ENCODE measurements around the gene PIP5K1B. TPM values are rescaled to one million over a fixed set of nuclear protein-coding genes. Genes with fewer than 3 reads are reported as not detected.

PIP5K1B gene
- total RNA-seq, 1 experiment from 2014 or later = 0.20 TPM

DNA sequence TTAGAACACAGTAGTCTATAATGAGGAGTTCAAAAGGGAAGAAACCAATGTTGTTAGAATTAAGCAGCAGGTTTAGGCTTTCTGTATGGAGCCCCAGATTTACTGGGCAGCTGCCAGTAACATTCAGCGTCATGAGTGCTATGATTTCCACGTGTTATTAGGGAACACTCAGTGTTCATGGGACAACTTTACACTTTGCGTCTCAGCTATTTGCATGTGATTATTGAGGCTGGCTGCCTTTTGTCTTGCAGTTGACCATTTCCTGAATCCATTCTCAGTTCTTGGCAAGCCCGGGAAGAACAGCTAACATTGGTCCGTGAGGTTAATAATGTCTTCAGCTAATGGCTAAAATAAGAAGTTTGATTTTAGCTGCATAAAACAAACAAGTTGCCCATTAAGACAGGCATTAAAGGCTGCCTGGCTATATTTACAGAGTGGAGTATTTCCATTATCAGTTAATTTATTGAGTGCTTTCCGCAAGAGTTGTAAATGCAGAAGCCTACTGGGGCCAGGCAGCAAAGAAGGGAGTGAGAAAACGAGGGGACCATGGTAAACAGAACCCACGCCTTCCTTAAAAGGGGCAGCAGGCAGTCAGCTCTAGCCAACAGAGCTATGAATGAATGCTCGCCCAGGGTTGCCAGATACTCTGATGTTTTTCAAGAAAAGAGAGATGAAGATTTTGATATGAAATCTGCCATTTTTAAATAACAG lies 120.9 kb downstream of the PIP5K1B start:
- Histone ChIP-seq H3K9ac (ENCODE audit: low read length) (no peak overlapping the region), H2AFZ (ENCODE audit: low read depth, low read length, poor library complexity, severe bottlenecking) (no peak overlapping the region), H3K4me3 (replicated peaks in 1 of 2; ENCODE audit: low read depth in 1 of 2, low read length in 2 of 2) (no peak overlapping the region), H3K27ac (ENCODE audit: low read depth, low read length) (no peak overlapping the region), H3K36me3 (ENCODE audit: control insufficient read depth in 1 of 2, insufficient read depth in 2 of 2, low read length in 2 of 2) (no peaks in the 10 kb centered on the region), H3K79me2 (ENCODE audit: insufficient read depth, low read length) (no peaks in the 10 kb centered on the region), H3K4me1 (ENCODE audit: control insufficient read depth in 1 of 2, insufficient read depth in 2 of 2, low read length in 2 of 2) (no peaks in the 10 kb centered on the region), H3K9me3 (ENCODE audit: control insufficient read depth in 1 of 2, insufficient read depth in 1 of 2, low read depth in 1 of 2, low read length in 2 of 2) (no peaks in the 10 kb centered on the region), H3K9me2 (ENCODE audit: insufficient read depth) (no peaks in the 10 kb centered on the region), H3K4me2 (ENCODE audit: low read length) (no peak overlapping the region), H3K27me3 (ENCODE audit: insufficient read depth, low read length) (peaks cover 18% of the 10 kb centered on the region), H4K20me1 (ENCODE audit: insufficient read depth) (no peaks in the 10 kb centered on the region)
- no peak for DNase-seq (ENCODE audit: low read depth, low spot score)
- ChIA-PET POLR2A (no interaction called here), CTCF (no interaction called here), RAD21 (ENCODE audit: low non-redundant PET in 1 of 2, low total read pairs in 2 of 2, uncharacterized antibody in 2 of 2, unreplicated experiment in 2 of 2) (no interaction called here)
- intact Hi-C loops (cut with micrococcal nuclease) = no loop called here
- BruUV-seq (replicated peaks) = no TSS peak
- no peak for ATAC-seq
- TF ChIP-seq, protein P1, sequence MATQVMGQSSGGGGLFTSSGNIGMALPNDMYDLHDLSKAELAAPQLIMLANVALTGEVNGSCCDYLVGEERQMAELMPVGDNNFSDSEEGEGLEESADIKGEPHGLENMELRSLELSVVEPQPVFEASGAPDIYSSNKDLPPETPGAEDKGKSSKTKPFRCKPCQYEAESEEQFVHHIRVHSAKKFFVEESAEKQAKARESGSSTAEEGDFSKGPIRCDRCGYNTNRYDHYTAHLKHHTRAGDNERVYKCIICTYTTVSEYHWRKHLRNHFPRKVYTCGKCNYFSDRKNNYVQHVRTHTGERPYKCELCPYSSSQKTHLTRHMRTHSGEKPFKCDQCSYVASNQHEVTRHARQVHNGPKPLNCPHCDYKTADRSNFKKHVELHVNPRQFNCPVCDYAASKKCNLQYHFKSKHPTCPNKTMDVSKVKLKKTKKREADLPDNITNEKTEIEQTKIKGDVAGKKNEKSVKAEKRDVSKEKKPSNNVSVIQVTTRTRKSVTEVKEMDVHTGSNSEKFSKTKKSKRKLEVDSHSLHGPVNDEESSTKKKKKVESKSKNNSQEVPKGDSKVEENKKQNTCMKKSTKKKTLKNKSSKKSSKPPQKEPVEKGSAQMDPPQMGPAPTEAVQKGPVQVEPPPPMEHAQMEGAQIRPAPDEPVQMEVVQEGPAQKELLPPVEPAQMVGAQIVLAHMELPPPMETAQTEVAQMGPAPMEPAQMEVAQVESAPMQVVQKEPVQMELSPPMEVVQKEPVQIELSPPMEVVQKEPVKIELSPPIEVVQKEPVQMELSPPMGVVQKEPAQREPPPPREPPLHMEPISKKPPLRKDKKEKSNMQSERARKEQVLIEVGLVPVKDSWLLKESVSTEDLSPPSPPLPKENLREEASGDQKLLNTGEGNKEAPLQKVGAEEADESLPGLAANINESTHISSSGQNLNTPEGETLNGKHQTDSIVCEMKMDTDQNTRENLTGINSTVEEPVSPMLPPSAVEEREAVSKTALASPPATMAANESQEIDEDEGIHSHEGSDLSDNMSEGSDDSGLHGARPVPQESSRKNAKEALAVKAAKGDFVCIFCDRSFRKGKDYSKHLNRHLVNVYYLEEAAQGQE (IDR thresholded peaks at IDR 0.05; ENCODE audit: low read depth) = no peak
- TF ChIP-seq ZFX (IDR thresholded peaks at IDR 0.05) (no peak), RAD21 (IDR thresholded peaks at IDR 0.05; ENCODE audit: low read depth) (no peak), EZH2 (IDR thresholded peaks at IDR 0.05) (no peak), YY1 (IDR thresholded peaks at IDR 0.05; ENCODE audit: extremely low read depth, insufficient replicate concordance, low read depth, low read length) (no peak), EZH2phosphoT487 (IDR thresholded peaks at IDR 0.05; ENCODE audit: borderline replicate concordance) (no peak), SIN3A (IDR thresholded peaks at IDR 0.05; ENCODE audit: low read depth) (no peak), CEBPB (IDR thresholded peaks at IDR 0.05; ENCODE audit: low read depth) (no peak), FOSL1 (IDR thresholded peaks at IDR 0.05; ENCODE audit: low read depth) (no peak), TCF7L2 (IDR thresholded peaks at IDR 0.05; ENCODE audit: borderline replicate concordance, extremely low read depth, insufficient read depth, insufficient read length) (no peak), ZNF274 (IDR thresholded peaks at IDR 0.05; ENCODE audit: low read depth, low read length) (no peak), SP1 (IDR thresholded peaks at IDR 0.05; ENCODE audit: low read depth) (no peak), POLR2A (IDR thresholded peaks at IDR 0.05; ENCODE audit: borderline replicate concordance, extremely low read depth, insufficient read depth, insufficient read length) (no peak), ELF1 (IDR thresholded peaks at IDR 0.05; ENCODE audit: borderline replicate concordance, low read depth) (no peak), EGR1 (IDR thresholded peaks at IDR 0.05; ENCODE audit: low read depth) (no peak), SRF (IDR thresholded peaks at IDR 0.05; ENCODE audit: low read depth) (no peak), CBX3 (IDR thresholded peaks at IDR 0.05; ENCODE audit: low read depth) (no peak)
- TF ChIP-seq, protein P2, sequence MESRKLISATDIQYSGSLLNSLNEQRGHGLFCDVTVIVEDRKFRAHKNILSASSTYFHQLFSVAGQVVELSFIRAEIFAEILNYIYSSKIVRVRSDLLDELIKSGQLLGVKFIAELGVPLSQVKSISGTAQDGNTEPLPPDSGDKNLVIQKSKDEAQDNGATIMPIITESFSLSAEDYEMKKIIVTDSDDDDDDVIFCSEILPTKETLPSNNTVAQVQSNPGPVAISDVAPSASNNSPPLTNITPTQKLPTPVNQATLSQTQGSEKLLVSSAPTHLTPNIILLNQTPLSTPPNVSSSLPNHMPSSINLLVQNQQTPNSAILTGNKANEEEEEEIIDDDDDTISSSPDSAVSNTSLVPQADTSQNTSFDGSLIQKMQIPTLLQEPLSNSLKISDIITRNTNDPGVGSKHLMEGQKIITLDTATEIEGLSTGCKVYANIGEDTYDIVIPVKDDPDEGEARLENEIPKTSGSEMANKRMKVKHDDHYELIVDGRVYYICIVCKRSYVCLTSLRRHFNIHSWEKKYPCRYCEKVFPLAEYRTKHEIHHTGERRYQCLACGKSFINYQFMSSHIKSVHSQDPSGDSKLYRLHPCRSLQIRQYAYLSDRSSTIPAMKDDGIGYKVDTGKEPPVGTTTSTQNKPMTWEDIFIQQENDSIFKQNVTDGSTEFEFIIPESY (IDR thresholded peaks at IDR 0.05; ENCODE audit: extremely low read depth, insufficient replicate concordance, low read length) = no peak
- TF ChIP-seq, protein P3, sequence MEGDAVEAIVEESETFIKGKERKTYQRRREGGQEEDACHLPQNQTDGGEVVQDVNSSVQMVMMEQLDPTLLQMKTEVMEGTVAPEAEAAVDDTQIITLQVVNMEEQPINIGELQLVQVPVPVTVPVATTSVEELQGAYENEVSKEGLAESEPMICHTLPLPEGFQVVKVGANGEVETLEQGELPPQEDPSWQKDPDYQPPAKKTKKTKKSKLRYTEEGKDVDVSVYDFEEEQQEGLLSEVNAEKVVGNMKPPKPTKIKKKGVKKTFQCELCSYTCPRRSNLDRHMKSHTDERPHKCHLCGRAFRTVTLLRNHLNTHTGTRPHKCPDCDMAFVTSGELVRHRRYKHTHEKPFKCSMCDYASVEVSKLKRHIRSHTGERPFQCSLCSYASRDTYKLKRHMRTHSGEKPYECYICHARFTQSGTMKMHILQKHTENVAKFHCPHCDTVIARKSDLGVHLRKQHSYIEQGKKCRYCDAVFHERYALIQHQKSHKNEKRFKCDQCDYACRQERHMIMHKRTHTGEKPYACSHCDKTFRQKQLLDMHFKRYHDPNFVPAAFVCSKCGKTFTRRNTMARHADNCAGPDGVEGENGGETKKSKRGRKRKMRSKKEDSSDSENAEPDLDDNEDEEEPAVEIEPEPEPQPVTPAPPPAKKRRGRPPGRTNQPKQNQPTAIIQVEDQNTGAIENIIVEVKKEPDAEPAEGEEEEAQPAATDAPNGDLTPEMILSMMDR (IDR thresholded peaks at IDR 0.05 in 2 of 3, conservative IDR thresholded peaks at IDR 0.05 in 1 of 3; ENCODE audit: borderline replicate concordance in 1 of 3, insufficient read depth in 1 of 3, low read depth in 2 of 3, low read length in 2 of 3) = no peak

All from HCT116 (cell line).